GM12865 (cell line): ENCODE results near the gene SF3B4.

Experiments
- DNase-seq: peaks from one replicate; pipeline ENCODE4 v3.0.0; 2010; ENCODE audit warnings: low read depth
- H3K4me3 ChIP-seq: 2 replicates; pipeline ENCODE4 v1.5.1; 2011; ENCODE audit warnings: mild to moderate bottlenecking, low read depth, low read length, control low read depth
- CTCF ChIP-seq: IDR thresholded peaks from 2 replicates; pipeline ENCODE4 v1.5.1; 2011; ENCODE audit warnings: low read length, control low read depth, low read depth, inconsistent platforms; ENCODE audit not compliant: insufficient read depth; ENCODE audit errors: missing control alignments

SF3B4 gene

GRCh38 chr1:149927563-149928400, at the start of gene SF3B4:
Gene SF3B4, minus strand, starts transcription at chr1:149927803. Its CDS starts 44 bp downstream, at chr1:149927759.
- peak; percentile 97 for DNase-seq
- H3K4me3 ChIP-seq: peak within 1 kb of the TSS; percentile 98
- TF ChIP-seq CTCF: no peak

- no peak for TF ChIP-seq CTCF
- no peak overlapping the region for H3K4me3 ChIP-seq
- DNase-seq: no peak
These were observed 49.7 kb upstream of the SF3B4 start for GRCh38 chr1:149977345-149977744.

GRCh38 chr1:149972547-149972946, 44.9 kb upstream of the SF3B4 start:
- no peak overlapping the region for H3K4me3 ChIP-seq
- DNase-seq: no peak
- TF ChIP-seq CTCF: no peak

GRCh38 chr1:149967646-149968045, 40.0 kb upstream of the SF3B4 start:
- DNase-seq: no peak
- no peak overlapping the region for H3K4me3 ChIP-seq
- no peak for TF ChIP-seq CTCF

GRCh38 chr1:149967041-149967440, 39.4 kb upstream of the SF3B4 start:
- TF ChIP-seq CTCF: no peak
- DNase-seq: no peak
- no peak overlapping the region for H3K4me3 ChIP-seq

GRCh38 chr1:149966405-149966804, 38.8 kb upstream of the SF3B4 start:
- TF ChIP-seq CTCF: no peak
- DNase-seq: no peak
- no peak overlapping the region for H3K4me3 ChIP-seq

- H3K4me3 ChIP-seq: no peak overlapping the region
- DNase-seq: no peak
- no peak for TF ChIP-seq CTCF
These were observed 37.8 kb upstream of the SF3B4 start for GRCh38 chr1:149965440-149965839.
